Dermis microvascular lymphatic vessel endothelial cell (primary cell): ENCODE results near the gene SEC11A. TPM values are rescaled to one million over a fixed set of nuclear protein-coding genes. Genes with fewer than 3 reads are reported as not detected.
"Not testable (repeated sequence)": the region's sequence is repeated elsewhere in the genome, so short reads cannot be mapped to it uniquely, and the experiment has no call there.

Source experiments
- DNase-seq, 2 donors: peaks; one replicate each; pipeline versions ENCODE4 v3.0.0 to v3.0.0-alpha.2; 2010; ENCODE audit warnings: low read depth in 2 of 2
- total RNA-seq: library from RNA; depleted of rRNA; stranded (reverse); fragments of >200 nt; gene quantifications from 2 replicates; pipeline ENCODE4 v1.2.1, GENCODE V29; 2014

The SEC11A gene
- 202 and 227 TPM in 2 replicates for total RNA-seq

- DNase-seq: peak; percentile 90 to 96
Observed at GRCh38 chr15:84716036-84716732, at the start of gene SEC11A. SEC11A (minus strand) TSS chr15:84716139; CDS start chr15:84716075, 64 bp downstream.

- DNase-seq: no peak
Observed at GRCh38 chr15:84765675-84766074, 49.7 kb upstream of the SEC11A start.

GRCh38 chr15:84764989-84765388, 49.0 kb upstream of the SEC11A start:
- peak; percentile 86 to 89 for DNase-seq

GRCh38 chr15:84764585-84764984, 48.6 kb upstream of the SEC11A start:
- DNase-seq: no peak

GRCh38 chr15:84762840-84763572, 47.1 kb upstream of the SEC11A start:
- no peak for DNase-seq

- DNase-seq: peak in 1 of 2 donors; percentile 36
Observed at GRCh38 chr15:84761607-84762131, 45.7 kb upstream of the SEC11A start.

- no peak for DNase-seq
Observed at GRCh38 chr15:84760219-84760618, 44.3 kb upstream of the SEC11A start.

GRCh38 chr15:84759018-84759417, 43.1 kb upstream of the SEC11A start:
- no peak for DNase-seq

- DNase-seq: no peak
Observed at GRCh38 chr15:84755736-84756527, 40.0 kb upstream of the SEC11A start.

GRCh38 chr15:84754889-84755288, 39.0 kb upstream of the SEC11A start:
- not testable (repeated sequence) for DNase-seq

GRCh38 chr15:84752700-84753099, 36.8 kb upstream of the SEC11A start:
- peak in 1 of 2 donors; percentile 41 for DNase-seq

- DNase-seq: no peak
Observed at GRCh38 chr15:84752195-84752594, 36.3 kb upstream of the SEC11A start.

- DNase-seq: not testable (repeated sequence)
Observed at GRCh38 chr15:84751721-84752120, 35.8 kb upstream of the SEC11A start.

- DNase-seq: no peak
Observed at GRCh38 chr15:84750583-84751092, 34.7 kb upstream of the SEC11A start.

GRCh38 chr15:84749111-84749991, 33.4 kb upstream of the SEC11A start:
- DNase-seq: peak in 1 of 2 donors; percentile 42

- peak; percentile 49 to 87 for DNase-seq
Observed at GRCh38 chr15:84748274-84749110, 32.6 kb upstream of the SEC11A start, which contains the start of gene ZNF592. ZNF592 (plus strand) TSS chr15:84748592; CDS start chr15:84782676, 34,084 bp downstream.

GRCh38 chr15:84747416-84748273, 31.7 kb upstream of the SEC11A start:
- DNase-seq: peak in 1 of 2 donors; percentile 78

- DNase-seq: no peak
Observed at GRCh38 chr15:84741121-84741520, 25.2 kb upstream of the SEC11A start.
